ENCODE data around the gene FGF14. TPM values are rescaled to one million over a fixed set of nuclear protein-coding genes. Genes with fewer than 3 reads are reported as not detected.
A peak's percentile ranks its signal among the peaks of the same experiment; 100 is the strongest.

The FGF14 gene
- total RNA-seq, 1 donor from 2014 or later = 1.4 TPM

- H3K27ac Mint-ChIP-seq = no peak overlapping the region
- TF ChIP-seq EZH2phosphoT487 (IDR thresholded peaks at IDR 0.05) (no peak), EZH2 (IDR thresholded peaks at IDR 0.05) (no peak)
- TF ChIP-seq, protein P1, sequence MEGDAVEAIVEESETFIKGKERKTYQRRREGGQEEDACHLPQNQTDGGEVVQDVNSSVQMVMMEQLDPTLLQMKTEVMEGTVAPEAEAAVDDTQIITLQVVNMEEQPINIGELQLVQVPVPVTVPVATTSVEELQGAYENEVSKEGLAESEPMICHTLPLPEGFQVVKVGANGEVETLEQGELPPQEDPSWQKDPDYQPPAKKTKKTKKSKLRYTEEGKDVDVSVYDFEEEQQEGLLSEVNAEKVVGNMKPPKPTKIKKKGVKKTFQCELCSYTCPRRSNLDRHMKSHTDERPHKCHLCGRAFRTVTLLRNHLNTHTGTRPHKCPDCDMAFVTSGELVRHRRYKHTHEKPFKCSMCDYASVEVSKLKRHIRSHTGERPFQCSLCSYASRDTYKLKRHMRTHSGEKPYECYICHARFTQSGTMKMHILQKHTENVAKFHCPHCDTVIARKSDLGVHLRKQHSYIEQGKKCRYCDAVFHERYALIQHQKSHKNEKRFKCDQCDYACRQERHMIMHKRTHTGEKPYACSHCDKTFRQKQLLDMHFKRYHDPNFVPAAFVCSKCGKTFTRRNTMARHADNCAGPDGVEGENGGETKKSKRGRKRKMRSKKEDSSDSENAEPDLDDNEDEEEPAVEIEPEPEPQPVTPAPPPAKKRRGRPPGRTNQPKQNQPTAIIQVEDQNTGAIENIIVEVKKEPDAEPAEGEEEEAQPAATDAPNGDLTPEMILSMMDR (IDR thresholded peaks at IDR 0.05) = no peak
- Histone ChIP-seq H2AFZ (replicated peaks) (no peak overlapping the region), H3F3A (ENCODE audit: low read depth) (no peaks in the 10 kb centered on the region), H3K4me1 (peaks cover 9% of the 10 kb centered on the region), H3K36me3 (no peaks in the 10 kb centered on the region), H3K27ac (no peak overlapping the region), H3K4me3 (no peak overlapping the region), H3K4me2 (no peak overlapping the region), H3K27me3 (no peaks in the 10 kb centered on the region), H4K20me1 (ENCODE audit: low read depth) (no peaks in the 10 kb centered on the region), H3K9ac (no peak overlapping the region), H3K79me2 (ENCODE audit: low read depth) (no peaks in the 10 kb centered on the region), H3K9me3 (ENCODE audit: low read depth) (no peaks in the 10 kb centered on the region)
- peaks cover 8% of the 10 kb centered on the region for H3K4me1 Mint-ChIP-seq
- H3K4me3 Mint-ChIP-seq = no peak overlapping the region
- H3K27me3 Mint-ChIP-seq (ENCODE audit: insufficient read depth, low read depth) = no peaks in the 10 kb centered on the region
- no peaks in the 10 kb centered on the region for H3K36me3 Mint-ChIP-seq
- no peak for DNase-seq (ENCODE audit: low spot score)
- peaks cover 2% of the 10 kb centered on the region for H3K9me3 Mint-ChIP-seq
Measured at GRCh38 chr13:101763191-101763590, 638.7 kb downstream of the FGF14 start.

DNA sequence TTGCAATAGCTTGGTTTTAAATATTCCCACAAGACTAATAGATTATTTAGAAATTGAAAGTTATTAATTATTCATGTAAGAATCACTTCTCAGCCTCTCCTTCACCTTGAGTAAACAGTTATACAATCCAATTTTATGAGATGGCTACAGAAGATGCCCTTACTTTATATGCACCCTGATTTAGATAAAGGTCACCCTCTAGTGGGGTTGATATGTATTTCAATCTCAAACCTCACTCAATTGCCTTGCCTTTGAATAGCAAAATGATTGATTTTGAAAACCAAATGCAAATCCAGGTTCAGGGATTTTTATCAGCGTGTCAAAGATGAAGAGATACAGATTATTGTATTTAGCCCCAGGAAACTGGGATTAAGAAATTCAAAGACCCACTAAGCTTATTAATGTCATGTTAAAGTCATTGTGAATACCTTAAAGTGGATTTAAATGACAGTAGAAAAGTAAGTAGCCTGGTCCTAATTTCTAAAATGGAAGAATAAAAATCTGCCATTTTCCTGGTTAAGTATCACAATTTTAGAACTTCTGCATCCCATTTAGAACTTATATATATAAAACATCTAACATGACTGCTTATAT lies 644.3 kb downstream of the FGF14 start:
- Histone ChIP-seq H3K36me3 (no peaks in the 10 kb centered on the region), H3K27ac (no peak overlapping the region), H3K9ac (no peak overlapping the region), H3K4me2 (no peak overlapping the region), H3K27me3 (no peaks in the 10 kb centered on the region), H3K4me3 (no peak overlapping the region), H4K20me1 (ENCODE audit: low read depth) (no peaks in the 10 kb centered on the region), H3K4me1 (peaks cover 9% of the 10 kb centered on the region), H3F3A (ENCODE audit: low read depth) (no peaks in the 10 kb centered on the region), H3K79me2 (ENCODE audit: low read depth) (no peaks in the 10 kb centered on the region), H3K9me3 (ENCODE audit: low read depth) (no peaks in the 10 kb centered on the region), H2AFZ (replicated peaks) (no peak overlapping the region)
- Mint-ChIP-seq H3K27ac (no peak overlapping the region), H3K4me1 (peaks cover 8% of the 10 kb centered on the region), H3K9me3 (no peaks in the 10 kb centered on the region), H3K27me3 (ENCODE audit: insufficient read depth, low read depth) (peaks cover 2% of the 10 kb centered on the region), H3K4me3 (no peak overlapping the region), H3K36me3 (no peaks in the 10 kb centered on the region)
- DNase-seq (ENCODE audit: low spot score) = peak; percentile 9
- TF ChIP-seq EZH2 (IDR thresholded peaks at IDR 0.05) (no peak), EZH2phosphoT487 (IDR thresholded peaks at IDR 0.05) (no peak)
- TF ChIP-seq, protein P1 (IDR thresholded peaks at IDR 0.05) = peak; percentile 61

GRCh38 chr13:101755228-101755887 lies 646.5 kb downstream of the FGF14 start:
- no peaks in the 10 kb centered on the region for H3K9me3 Mint-ChIP-seq
- H3K4me2 ChIP-seq = no peak overlapping the region
- H3K27ac Mint-ChIP-seq = no peak overlapping the region
- no peak overlapping the region for H3K27ac ChIP-seq
- TF ChIP-seq, protein P1 (IDR thresholded peaks at IDR 0.05) = no peak
- TF ChIP-seq EZH2phosphoT487 (IDR thresholded peaks at IDR 0.05) = no peak
- TF ChIP-seq EZH2 (IDR thresholded peaks at IDR 0.05) = no peak
- H3K79me2 ChIP-seq (ENCODE audit: low read depth) = no peaks in the 10 kb centered on the region
- no peaks in the 10 kb centered on the region for H3F3A ChIP-seq (ENCODE audit: low read depth)
- H3K4me1 Mint-ChIP-seq = peaks cover 10% of the 10 kb centered on the region
- no peak for DNase-seq (ENCODE audit: low spot score)
- H3K4me3 ChIP-seq = no peak overlapping the region
- H4K20me1 ChIP-seq (ENCODE audit: low read depth) = no peaks in the 10 kb centered on the region
- no peaks in the 10 kb centered on the region for H3K36me3 Mint-ChIP-seq
- H3K27me3 ChIP-seq = no peaks in the 10 kb centered on the region
- H3K9me3 ChIP-seq (ENCODE audit: low read depth) = no peaks in the 10 kb centered on the region
- no peak overlapping the region for H3K4me3 Mint-ChIP-seq
- H3K9ac ChIP-seq = no peak overlapping the region
- H3K36me3 ChIP-seq = no peaks in the 10 kb centered on the region
- H3K27me3 Mint-ChIP-seq (ENCODE audit: insufficient read depth, low read depth) = peaks cover 4% of the 10 kb centered on the region
- H2AFZ ChIP-seq (replicated peaks) = no peak overlapping the region
- peaks cover 7% of the 10 kb centered on the region for H3K4me1 ChIP-seq

Data from neural progenitor cell (in vitro differentiated cells).